ENCODE results near the gene MFSD2A.
"Not testable (repeated sequence)": the region's sequence is repeated elsewhere in the genome, so short reads cannot be mapped to it uniquely, and the experiment has no call there.

MFSD2A gene

DNA sequence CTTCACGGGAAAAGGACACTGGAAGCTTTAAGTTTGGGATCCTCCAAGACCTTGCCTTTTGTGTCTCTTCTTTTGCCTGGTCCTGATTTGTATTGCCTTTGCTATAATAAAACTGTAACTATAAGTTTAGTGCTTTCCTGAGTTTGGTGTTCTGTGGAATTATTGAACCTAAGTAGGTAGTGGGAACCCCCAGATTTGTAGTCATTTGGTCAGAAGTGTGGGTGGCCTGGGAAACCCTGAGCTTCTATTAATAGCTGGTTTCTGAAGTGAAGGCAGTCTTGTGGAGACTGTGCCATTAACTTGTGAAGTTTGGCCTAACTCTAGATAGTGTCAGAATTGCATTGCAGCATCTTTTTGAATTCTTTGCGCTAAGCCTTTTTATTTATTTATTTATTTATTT is 46.4 kb upstream of the MFSD2A start:
- no peaks in the 10 kb centered on the region for H3K9me2 ChIP-seq (replicated peaks; ENCODE audit: low read depth, low read length)
- no peak overlapping the region for H3K4me2 ChIP-seq (ENCODE audit: low read depth, low read length, poor library complexity, severe bottlenecking)
- H3K36me3 ChIP-seq (ENCODE audit: insufficient read depth, low read length) = no peaks in the 10 kb centered on the region
- H3F3A ChIP-seq (ENCODE audit: low read depth) = no peaks in the 10 kb centered on the region
- no peaks in the 10 kb centered on the region for H3K79me2 ChIP-seq (ENCODE audit: insufficient read depth, low read length)
- H3K9me3 ChIP-seq (ENCODE audit: insufficient read depth, low read depth, low read length) = no peaks in the 10 kb centered on the region
- no peaks in the 10 kb centered on the region for H3K4me1 ChIP-seq (ENCODE audit: insufficient read depth, low read length, poor library complexity, severe bottlenecking)
- H3K4me3 ChIP-seq (ENCODE audit: low read length, poor library complexity, severe bottlenecking) = no peak overlapping the region
- no peaks in the 10 kb centered on the region for H4K20me1 ChIP-seq (ENCODE audit: insufficient read depth, low read length, poor library complexity, severe bottlenecking)
- H3K9ac ChIP-seq (ENCODE audit: low read depth, low read length, poor library complexity, severe bottlenecking) = no peak overlapping the region
- H2AFZ ChIP-seq (ENCODE audit: low read length) = no peak overlapping the region
- no peak for TF ChIP-seq EZH2phosphoT487 (IDR thresholded peaks at IDR 0.05; ENCODE audit: borderline replicate concordance)
- TF ChIP-seq, protein P1, sequence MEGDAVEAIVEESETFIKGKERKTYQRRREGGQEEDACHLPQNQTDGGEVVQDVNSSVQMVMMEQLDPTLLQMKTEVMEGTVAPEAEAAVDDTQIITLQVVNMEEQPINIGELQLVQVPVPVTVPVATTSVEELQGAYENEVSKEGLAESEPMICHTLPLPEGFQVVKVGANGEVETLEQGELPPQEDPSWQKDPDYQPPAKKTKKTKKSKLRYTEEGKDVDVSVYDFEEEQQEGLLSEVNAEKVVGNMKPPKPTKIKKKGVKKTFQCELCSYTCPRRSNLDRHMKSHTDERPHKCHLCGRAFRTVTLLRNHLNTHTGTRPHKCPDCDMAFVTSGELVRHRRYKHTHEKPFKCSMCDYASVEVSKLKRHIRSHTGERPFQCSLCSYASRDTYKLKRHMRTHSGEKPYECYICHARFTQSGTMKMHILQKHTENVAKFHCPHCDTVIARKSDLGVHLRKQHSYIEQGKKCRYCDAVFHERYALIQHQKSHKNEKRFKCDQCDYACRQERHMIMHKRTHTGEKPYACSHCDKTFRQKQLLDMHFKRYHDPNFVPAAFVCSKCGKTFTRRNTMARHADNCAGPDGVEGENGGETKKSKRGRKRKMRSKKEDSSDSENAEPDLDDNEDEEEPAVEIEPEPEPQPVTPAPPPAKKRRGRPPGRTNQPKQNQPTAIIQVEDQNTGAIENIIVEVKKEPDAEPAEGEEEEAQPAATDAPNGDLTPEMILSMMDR (conservative IDR thresholded peaks at IDR 0.05; ENCODE audit: low read length) = no peak
- no peaks in the 10 kb centered on the region for H3K27me3 ChIP-seq (ENCODE audit: insufficient read depth, low read length, poor library complexity, severe bottlenecking)

GRCh38 chr1:39910263-39910662 is 44.7 kb upstream of the MFSD2A start:
- Histone ChIP-seq H3K9me3 (ENCODE audit: insufficient read depth, low read depth, low read length) (no peaks in the 10 kb centered on the region), H3F3A (ENCODE audit: low read depth) (no peaks in the 10 kb centered on the region), H3K79me2 (ENCODE audit: insufficient read depth, low read length) (no peaks in the 10 kb centered on the region), H4K20me1 (ENCODE audit: insufficient read depth, low read length, poor library complexity, severe bottlenecking) (no peaks in the 10 kb centered on the region), H3K4me3 (ENCODE audit: low read length, poor library complexity, severe bottlenecking) (no peak overlapping the region), H3K4me1 (ENCODE audit: insufficient read depth, low read length, poor library complexity, severe bottlenecking) (no peaks in the 10 kb centered on the region), H3K9me2 (replicated peaks; ENCODE audit: low read depth, low read length) (no peaks in the 10 kb centered on the region), H3K9ac (ENCODE audit: low read depth, low read length, poor library complexity, severe bottlenecking) (no peak overlapping the region), H2AFZ (ENCODE audit: low read length) (no peak overlapping the region), H3K27me3 (ENCODE audit: insufficient read depth, low read length, poor library complexity, severe bottlenecking) (no peaks in the 10 kb centered on the region), H3K4me2 (ENCODE audit: low read depth, low read length, poor library complexity, severe bottlenecking) (no peak overlapping the region), H3K36me3 (ENCODE audit: insufficient read depth, low read length) (no peaks in the 10 kb centered on the region)
- no peak for TF ChIP-seq EZH2phosphoT487 (IDR thresholded peaks at IDR 0.05; ENCODE audit: borderline replicate concordance)
- TF ChIP-seq, protein P1 (conservative IDR thresholded peaks at IDR 0.05; ENCODE audit: low read length) = no peak

DNA sequence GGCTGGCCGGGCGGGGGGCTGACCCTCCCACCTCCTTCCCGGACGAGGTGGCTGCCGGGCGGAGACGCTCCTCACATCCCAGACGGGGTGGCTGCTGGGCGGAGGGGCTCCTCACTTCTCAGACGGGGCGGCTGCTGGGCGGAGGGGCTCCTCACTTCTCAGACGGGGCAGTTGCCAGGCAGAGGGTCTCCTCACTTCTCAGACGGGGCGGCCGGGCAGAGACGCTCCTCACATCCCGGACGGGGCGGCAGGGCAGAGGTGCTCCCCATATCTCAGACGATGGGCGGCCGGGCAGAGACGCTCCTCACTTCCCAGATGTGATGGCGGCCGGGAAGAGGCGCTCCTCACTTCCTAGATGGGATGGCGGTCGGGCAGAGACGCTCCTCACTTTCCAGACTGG is 41.8 kb upstream of the MFSD2A start:
- not testable (repeated sequence) for H3K4me3 ChIP-seq (ENCODE audit: low read length, poor library complexity, severe bottlenecking); H3K9me2 ChIP-seq (replicated peaks; ENCODE audit: low read depth, low read length); H3K9ac ChIP-seq (ENCODE audit: low read depth, low read length, poor library complexity, severe bottlenecking); H3K4me1 ChIP-seq (ENCODE audit: insufficient read depth, low read length, poor library complexity, severe bottlenecking); H3K36me3 ChIP-seq (ENCODE audit: insufficient read depth, low read length); H2AFZ ChIP-seq (ENCODE audit: low read length); H3F3A ChIP-seq (ENCODE audit: low read depth); H4K20me1 ChIP-seq (ENCODE audit: insufficient read depth, low read length, poor library complexity, severe bottlenecking); H3K27me3 ChIP-seq (ENCODE audit: insufficient read depth, low read length, poor library complexity, severe bottlenecking); H3K79me2 ChIP-seq (ENCODE audit: insufficient read depth, low read length); H3K9me3 ChIP-seq (ENCODE audit: insufficient read depth, low read depth, low read length); H3K4me2 ChIP-seq (ENCODE audit: low read depth, low read length, poor library complexity, severe bottlenecking)

DNA sequence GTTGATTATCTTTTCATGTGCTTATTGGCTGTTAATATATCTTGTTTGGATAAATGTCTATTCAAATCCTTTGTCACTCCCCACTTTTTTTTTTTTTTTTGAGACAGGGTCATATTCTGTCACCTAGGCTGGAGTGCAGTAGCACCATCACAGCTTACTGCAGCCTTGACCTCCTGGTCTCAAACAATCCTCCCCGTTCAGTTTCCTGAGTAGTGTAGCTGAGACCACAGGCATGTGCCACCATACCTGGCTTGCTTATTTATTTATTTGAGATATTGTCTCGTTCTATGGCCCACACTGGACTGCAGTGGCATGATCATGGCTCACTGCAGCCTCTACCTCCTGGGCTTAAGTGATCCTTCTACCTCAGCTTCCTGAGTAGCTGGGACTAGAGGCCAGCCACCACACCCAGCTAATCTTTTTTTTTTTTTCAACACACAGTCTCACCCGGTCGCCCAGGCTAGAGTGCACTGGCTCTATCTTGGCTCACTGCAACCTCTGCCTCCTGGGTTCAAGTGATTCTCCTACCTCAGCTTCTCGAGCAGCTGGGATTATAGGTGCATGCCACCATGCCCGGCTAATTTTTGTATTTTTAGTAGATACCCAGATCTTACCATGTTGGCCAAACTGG is 39.3 kb upstream of the MFSD2A start:
- no peaks in the 10 kb centered on the region for H3K36me3 ChIP-seq (ENCODE audit: insufficient read depth, low read length)

More for the DNA sequence above, 39.3 kb upstream of the MFSD2A start:
- Histone ChIP-seq H3K4me1 (ENCODE audit: insufficient read depth, low read length, poor library complexity, severe bottlenecking) (no peaks in the 10 kb centered on the region), H3K9me3 (ENCODE audit: insufficient read depth, low read depth, low read length) (no peaks in the 10 kb centered on the region), H3K4me3 (ENCODE audit: low read length, poor library complexity, severe bottlenecking) (no peak overlapping the region), H3K79me2 (ENCODE audit: insufficient read depth, low read length) (no peaks in the 10 kb centered on the region), H2AFZ (ENCODE audit: low read length) (no peak overlapping the region), H3F3A (ENCODE audit: low read depth) (no peaks in the 10 kb centered on the region), H3K9me2 (replicated peaks; ENCODE audit: low read depth, low read length) (no peaks in the 10 kb centered on the region), H4K20me1 (ENCODE audit: insufficient read depth, low read length, poor library complexity, severe bottlenecking) (no peaks in the 10 kb centered on the region), H3K27me3 (ENCODE audit: insufficient read depth, low read length, poor library complexity, severe bottlenecking) (no peaks in the 10 kb centered on the region), H3K9ac (ENCODE audit: low read depth, low read length, poor library complexity, severe bottlenecking) (no peak overlapping the region), H3K4me2 (ENCODE audit: low read depth, low read length, poor library complexity, severe bottlenecking) (no peak overlapping the region)
- TF ChIP-seq, protein P1 (conservative IDR thresholded peaks at IDR 0.05; ENCODE audit: low read length) = no peak
- TF ChIP-seq EZH2phosphoT487 (IDR thresholded peaks at IDR 0.05; ENCODE audit: borderline replicate concordance) = no peak

All from Loucy (cell line).